GM21515 (cell line): ENCODE results near the gene BLMH.

Experiments
- ATAC-seq: cut with Tn5 transposase; IDR thresholded peaks from one replicate; pipeline ENCODE4 v1.9.1; 2021; ENCODE audit not compliant: unreplicated experiment

The BLMH gene

GRCh38 chr17:30251931-30252330, 39.8 kb downstream of the BLMH start:
- no peak for ATAC-seq

GRCh38 chr17:30249460-30249859, 42.3 kb downstream of the BLMH start:
- no peak for ATAC-seq

- ATAC-seq, result no peak
Observed at GRCh38 chr17:30248786-30249185, 43.0 kb downstream of the BLMH start.

- no peak for ATAC-seq
Observed at GRCh38 chr17:30246460-30246859, 45.3 kb downstream of the BLMH start.

- no peak for ATAC-seq
Observed at GRCh38 chr17:30244853-30245385, 46.8 kb downstream of the BLMH start.

GRCh38 chr17:30243568-30243967, 48.2 kb downstream of the BLMH start:
- no peak for ATAC-seq

GRCh38 chr17:30243002-30243401, 48.7 kb downstream of the BLMH start:
- no peak for ATAC-seq

GRCh38 chr17:30241051-30241450, 50.7 kb downstream of the BLMH start:
- no peak for ATAC-seq

- no peak for ATAC-seq
Observed at GRCh38 chr17:30240177-30240576, 51.6 kb downstream of the BLMH start.

GRCh38 chr17:30239089-30239462, 52.7 kb downstream of the BLMH start:
- ATAC-seq, result no peak

- ATAC-seq, result no peak
Observed at GRCh38 chr17:30238387-30239088, 53.2 kb downstream of the BLMH start.

GRCh38 chr17:30238003-30238344, 53.8 kb downstream of the BLMH start:
- no peak for ATAC-seq

GRCh38 chr17:30237296-30238002, 54.3 kb downstream of the BLMH start:
- no peak for ATAC-seq

- ATAC-seq, result no peak
Observed at GRCh38 chr17:30236766-30237165, 55.0 kb downstream of the BLMH start.

- no peak for ATAC-seq
Observed at GRCh38 chr17:30236297-30236624, 55.5 kb downstream of the BLMH start.

- ATAC-seq, result no peak
Observed at GRCh38 chr17:30235386-30236296, 56.1 kb downstream of the BLMH start, which contains the start of gene SLC6A4. TSS of gene SLC6A4 (minus strand) at chr17:30235697. CDS start at chr17:30221958, 13,739 bp downstream.

- no peak for ATAC-seq
Observed at GRCh38 chr17:30234964-30235363, 56.8 kb downstream of the BLMH start.

GRCh38 chr17:30234296-30234695, 57.4 kb downstream of the BLMH start:
- ATAC-seq, result no peak

- no peak for ATAC-seq
Observed at GRCh38 chr17:30232824-30233427, 58.8 kb downstream of the BLMH start.

- ATAC-seq, result no peak
Observed at GRCh38 chr17:30232015-30232823, 59.5 kb downstream of the BLMH start.
